Activated CD8-positive, alpha-beta T cell treated with anti-CD3 and anti-CD28 coated beads for 36 hours (primary cell): ENCODE data around the gene CLCN4. TPM values are rescaled to one million over a fixed set of nuclear protein-coding genes. Genes with fewer than 3 reads are reported as not detected.

Experiments
- ATAC-seq: fragments of 200-7000 bp; cut with Tn5 transposase; one replicate; pipeline ENCODE4 v1.10.0; 2021; ENCODE audit warnings: mild to moderate bottlenecking, moderate library complexity
- CTCF ChIA-PET: fragments of 350-600 bp; sonication (Branson Sonifier 250); formaldehyde crosslinking; loops from one replicate; lab custom pipeline; 2021; ENCODE audit warnings: antibody characterized with exemption; lab: Charles Lee
- POLR2A ChIA-PET: fragments of 350-600 bp; sonication (Branson Sonifier 250); formaldehyde crosslinking; loops from one replicate; lab custom pipeline; 2021; ENCODE audit warnings: antibody characterized with exemption; lab: Charles Lee
- DNase-seq: peaks from one replicate; pipeline ENCODE4 v3.0.0-alpha.2; 2020
- H3K27ac Mint-ChIP-seq: one replicate; pipeline ENCODE4 v1.8.0; 2021; ENCODE audit warnings: mild to moderate bottlenecking, mixed read lengths
- H3K27me3 Mint-ChIP-seq: one replicate; pipeline ENCODE4 v1.8.0; 2021; ENCODE audit warnings: mixed read lengths
- H3K36me3 Mint-ChIP-seq: one replicate; pipeline ENCODE4 v1.8.0; 2021; ENCODE audit warnings: low read depth, mixed read lengths
- H3K4me1 Mint-ChIP-seq: one replicate; pipeline ENCODE4 v1.8.0; 2021; ENCODE audit warnings: low read depth, mixed read lengths
- H3K4me3 Mint-ChIP-seq: one replicate; pipeline ENCODE4 v1.8.0; 2021; ENCODE audit warnings: mild to moderate bottlenecking, moderate library complexity, mixed read lengths
- H3K9me3 Mint-ChIP-seq: one replicate; pipeline ENCODE4 v1.8.0; 2021; ENCODE audit warnings: mixed read lengths
- CTCF ChIP-seq: fragments of 200-600 bp; IDR thresholded peaks from one replicate; pipeline ENCODE4 v1.8.0; 2022; ENCODE audit warnings: antibody characterized with exemption, mild to moderate bottlenecking
- intact Hi-C: fragments of 100-400 bp; cut with micrococcal nuclease; formaldehyde crosslinking; loops from one replicate; pipeline ENCODE4 v1.10.0; 2022
- total RNA-seq, 2 experiments: library from RNA; stranded (reverse); gene quantifications; one replicate each; pipeline ENCODE4 v1.2.3, GENCODE V29; 2021

The CLCN4 gene
- total RNA-seq, 2 experiments from 2014 or later = not detected

- no peak overlapping the region for H3K27ac Mint-ChIP-seq
- no peaks in the 10 kb centered on the region for H3K4me1 Mint-ChIP-seq
- H3K9me3 Mint-ChIP-seq = no peaks in the 10 kb centered on the region
- no peak for TF ChIP-seq CTCF
- DNase-seq (no peak), ATAC-seq (no peak)
- no peaks in the 10 kb centered on the region for H3K27me3 Mint-ChIP-seq
- ChIA-PET POLR2A (no interaction called here), CTCF (no interaction called here)
- intact Hi-C loops = no loop called here
- no peaks in the 10 kb centered on the region for H3K36me3 Mint-ChIP-seq
- no peak overlapping the region for H3K4me3 Mint-ChIP-seq
These were observed 59.4 kb downstream of the CLCN4 start for GRCh38 chrX:10216208-10216607.

DNA sequence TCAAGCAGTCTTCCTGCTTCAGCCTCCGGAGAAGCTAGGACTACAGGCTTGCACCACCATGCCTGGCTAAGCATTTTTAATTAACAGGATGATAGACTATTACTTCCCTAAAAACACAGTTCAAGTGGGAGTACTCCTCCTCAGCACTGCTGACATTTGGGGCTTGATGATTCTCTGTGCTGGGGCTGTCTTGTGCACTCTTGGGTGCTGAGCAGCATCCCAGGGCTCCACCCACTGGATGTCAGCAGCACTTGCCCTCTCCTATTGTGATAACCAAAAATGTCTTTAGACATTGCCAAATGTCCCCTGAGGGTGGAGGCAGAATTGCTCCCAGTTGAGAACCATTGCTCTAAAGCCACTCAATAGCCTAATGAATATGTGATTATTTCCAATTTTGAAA lies 60.4 kb downstream of the CLCN4 start:
- CTCF ChIA-PET = no interaction called here
- Mint-ChIP-seq H3K27ac (no peak overlapping the region), H3K36me3 (no peaks in the 10 kb centered on the region)

DNA sequence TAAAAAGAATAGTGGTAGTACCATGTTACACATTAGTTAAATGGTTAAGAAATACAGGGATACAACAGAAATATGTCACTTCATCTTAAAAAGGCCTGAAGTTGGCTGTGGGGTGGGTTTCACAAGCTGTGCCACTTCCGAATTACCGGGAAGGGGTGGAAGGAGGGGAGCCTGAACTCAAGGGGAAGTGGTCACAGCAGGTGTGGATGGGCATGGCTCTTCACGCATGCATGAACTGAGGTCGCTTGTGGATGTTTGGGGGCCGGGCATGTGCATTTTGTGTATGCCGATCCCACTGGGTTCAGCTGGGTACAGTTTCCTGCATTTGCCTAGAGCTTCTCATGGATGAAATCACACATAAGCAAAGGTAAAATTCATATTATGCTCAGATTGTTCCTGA lies 64.9 kb downstream of the CLCN4 start:
- H3K27ac Mint-ChIP-seq = no peak overlapping the region
- intact Hi-C loops = no loop called here

More for the DNA sequence above, 60.4 kb downstream of the CLCN4 start:
- DNase-seq (no peak), ATAC-seq (no peak)
- Mint-ChIP-seq H3K9me3 (no peaks in the 10 kb centered on the region), H3K4me3 (no peak overlapping the region), H3K27me3 (no peaks in the 10 kb centered on the region), H3K4me1 (no peaks in the 10 kb centered on the region)
- TF ChIP-seq CTCF = no peak
- intact Hi-C loops = no loop called here
- POLR2A ChIA-PET = no interaction called here

GRCh38 chrX:10223276-10223675 lies 66.5 kb downstream of the CLCN4 start:
- ChIA-PET POLR2A (no interaction called here), CTCF (no interaction called here)
- no peaks in the 10 kb centered on the region for H3K27me3 Mint-ChIP-seq
- H3K27ac Mint-ChIP-seq = no peak overlapping the region
- H3K9me3 Mint-ChIP-seq = no peaks in the 10 kb centered on the region
- TF ChIP-seq CTCF = no peak
- ATAC-seq (no peak), DNase-seq (no peak)
- H3K36me3 Mint-ChIP-seq = no peaks in the 10 kb centered on the region
- no peaks in the 10 kb centered on the region for H3K4me1 Mint-ChIP-seq
- no peak overlapping the region for H3K4me3 Mint-ChIP-seq
- intact Hi-C loops = no loop called here

More for the DNA sequence above, 64.9 kb downstream of the CLCN4 start:
- Mint-ChIP-seq H3K4me3 (no peak overlapping the region), H3K36me3 (no peaks in the 10 kb centered on the region), H3K4me1 (no peaks in the 10 kb centered on the region), H3K27me3 (no peaks in the 10 kb centered on the region), H3K9me3 (no peaks in the 10 kb centered on the region)
- ATAC-seq (no peak), DNase-seq (no peak)
- CTCF ChIA-PET = no interaction called here
- POLR2A ChIA-PET = no interaction called here
- TF ChIP-seq CTCF = no peak

GRCh38 chrX:10223781-10224180 lies 67.0 kb downstream of the CLCN4 start:
- ATAC-seq = no peak
- H3K4me3 Mint-ChIP-seq = no peak overlapping the region
- H3K4me1 Mint-ChIP-seq = no peaks in the 10 kb centered on the region
- no peak for TF ChIP-seq CTCF
- ChIA-PET POLR2A (no interaction called here), CTCF (no interaction called here)
- intact Hi-C loops = no loop called here
- no peaks in the 10 kb centered on the region for H3K9me3 Mint-ChIP-seq
- DNase-seq = no peak
- no peaks in the 10 kb centered on the region for H3K27me3 Mint-ChIP-seq
- no peak overlapping the region for H3K27ac Mint-ChIP-seq
- H3K36me3 Mint-ChIP-seq = no peaks in the 10 kb centered on the region
